ENCODE measurements around the gene ZNRF4. TPM values are rescaled to one million over a fixed set of nuclear protein-coding genes. Genes with fewer than 3 reads are reported as not detected.
"Not testable (repeated sequence)": the region's sequence is repeated elsewhere in the genome, so short reads cannot be mapped to it uniquely, and the experiment has no call there.

The ZNRF4 gene
- not detected for polyA plus RNA-seq (ENCODE audit: insufficient read length in 3 of 3)
- long read RNA-seq, donor 1: 0 reads
- long read RNA-seq, donor 2: 0 reads
- long read RNA-seq, donor 3: 0 reads
- long read RNA-seq, donor 4: 0 reads
- long read RNA-seq, donor 5: 0 reads
- long read RNA-seq, donor 6: 0 reads
- long read RNA-seq, donor 7: 0 reads
- long read RNA-seq, donor 8: 0 reads
- long read RNA-seq, donor 9: 0 reads
- long read RNA-seq, donor 10: 0 reads
- long read RNA-seq, donor 11: 0 reads
- long read RNA-seq, donor 12: 0 reads
- long read RNA-seq, donor 13: 0 reads
- long read RNA-seq, donor 14: 0 reads
- long read RNA-seq, donor 15: 0 reads
- long read RNA-seq, donor 16: 0 reads

GRCh38 chr19:5455367-5456129 is at the start of gene ZNRF4:
ZNRF4 (plus strand) TSS chr19:5455417; CDS start chr19:5455492, 75 bp downstream.
- no peak for DNase-seq

GRCh38 chr19:5406198-5406597 is 49.0 kb upstream of the ZNRF4 start:
- DNase-seq: not testable (repeated sequence)

GRCh38 chr19:5406816-5407215 is 48.4 kb upstream of the ZNRF4 start:
- DNase-seq: no peak

GRCh38 chr19:5407356-5407755 is 47.9 kb upstream of the ZNRF4 start:
- no peak for DNase-seq

- DNase-seq: no peak
Observed at GRCh38 chr19:5417495-5418436, 37.5 kb upstream of the ZNRF4 start.

GRCh38 chr19:5418677-5419076 is 36.5 kb upstream of the ZNRF4 start:
- DNase-seq: no peak

- no peak for DNase-seq
Observed at GRCh38 chr19:5420953-5421352, 34.3 kb upstream of the ZNRF4 start.

- DNase-seq: no peak
Observed at GRCh38 chr19:5423567-5424125, 31.6 kb upstream of the ZNRF4 start.

- no peak for DNase-seq
Observed at GRCh38 chr19:5424192-5424973, 30.8 kb upstream of the ZNRF4 start.

- DNase-seq: no peak
Observed at GRCh38 chr19:5425260-5425659, 30.0 kb upstream of the ZNRF4 start.

GRCh38 chr19:5430237-5430636 is 25.0 kb upstream of the ZNRF4 start:
- no peak for DNase-seq

- DNase-seq: no peak
Observed at GRCh38 chr19:5432687-5433086, 22.5 kb upstream of the ZNRF4 start.

GRCh38 chr19:5434351-5434917 is 20.8 kb upstream of the ZNRF4 start:
- no peak for DNase-seq

- DNase-seq: no peak
Observed at GRCh38 chr19:5434970-5435641, 20.1 kb upstream of the ZNRF4 start.

- DNase-seq: no peak
Observed at GRCh38 chr19:5435642-5436017, 19.6 kb upstream of the ZNRF4 start.

GRCh38 chr19:5436106-5436947 is 18.9 kb upstream of the ZNRF4 start:
- DNase-seq: peak; percentile 69

GRCh38 chr19:5436948-5437306 is 18.3 kb upstream of the ZNRF4 start:
- no peak for DNase-seq

- not testable (repeated sequence) for DNase-seq
Observed at GRCh38 chr19:5438756-5439155, 16.5 kb upstream of the ZNRF4 start.

GRCh38 chr19:5439452-5439851 is 15.8 kb upstream of the ZNRF4 start:
- no peak for DNase-seq
